GM12874 (cell line): ENCODE results near the gene CREB5.

Experiments used
- CTCF ChIP-seq: IDR thresholded peaks from 2 replicates; pipeline ENCODE4 v1.5.1; 2011; ENCODE audit warnings: low read depth, mild to moderate bottlenecking, control low read depth, low read length, moderate library complexity; ENCODE audit not compliant: insufficient read depth

The CREB5 gene

GRCh38 chr7:28455486-28455885 lies 43.2 kb downstream of the CREB5 start:
- TF ChIP-seq CTCF = no peak

GRCh38 chr7:28456044-28456443 lies 43.7 kb downstream of the CREB5 start:
- no peak for TF ChIP-seq CTCF

- TF ChIP-seq CTCF = no peak
These were observed 46.4 kb downstream of the CREB5 start for GRCh38 chr7:28458732-28459131.

- no peak for TF ChIP-seq CTCF
These were observed 47.0 kb downstream of the CREB5 start for GRCh38 chr7:28459306-28459705.

- TF ChIP-seq CTCF = no peak
These were observed 53.4 kb downstream of the CREB5 start for GRCh38 chr7:28465697-28466096.

GRCh38 chr7:28466341-28466740 lies 54.0 kb downstream of the CREB5 start:
- TF ChIP-seq CTCF = no peak

- TF ChIP-seq CTCF = no peak
These were observed 54.6 kb downstream of the CREB5 start for GRCh38 chr7:28466885-28467284.

- TF ChIP-seq CTCF = no peak
These were observed 57.2 kb downstream of the CREB5 start for GRCh38 chr7:28469562-28469961.
